ENCODE measurements around the gene LPCAT4.
A peak's percentile ranks its signal among the peaks of the same experiment; 100 is the strongest.

The LPCAT4 gene

DNA sequence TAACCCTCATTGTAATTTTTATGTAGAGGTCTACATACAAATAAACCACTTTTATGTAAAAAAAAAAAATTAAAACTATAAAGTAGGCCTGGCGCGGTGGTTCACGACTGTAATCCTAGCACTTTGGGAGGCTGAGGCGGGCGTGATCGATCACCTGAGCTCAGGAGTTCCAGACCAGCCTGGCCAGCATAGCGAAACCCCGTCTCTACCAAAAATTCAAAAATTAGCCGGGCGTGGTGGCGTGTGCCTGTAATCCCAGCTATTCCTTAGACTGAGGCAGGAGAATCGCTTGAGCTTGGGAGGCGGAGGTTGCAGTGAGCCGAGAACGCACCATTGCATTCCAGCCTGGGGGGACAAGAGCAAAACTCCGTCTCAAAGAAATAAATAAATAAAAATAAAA lies 28.6 kb downstream of the LPCAT4 start:
- no peak for TF ChIP-seq JUND (IDR thresholded peaks at IDR 0.05; ENCODE audit: low read depth)
- in situ Hi-C loops (cut with HindIII; ENCODE audit: low pct_unique_long_range_greater_than_20kb, low sequenced_read_pairs) = no loop called here
- DNase-seq (ENCODE audit: low read depth in 1 of 2, low spot score in 1 of 2) = no peak

DNA sequence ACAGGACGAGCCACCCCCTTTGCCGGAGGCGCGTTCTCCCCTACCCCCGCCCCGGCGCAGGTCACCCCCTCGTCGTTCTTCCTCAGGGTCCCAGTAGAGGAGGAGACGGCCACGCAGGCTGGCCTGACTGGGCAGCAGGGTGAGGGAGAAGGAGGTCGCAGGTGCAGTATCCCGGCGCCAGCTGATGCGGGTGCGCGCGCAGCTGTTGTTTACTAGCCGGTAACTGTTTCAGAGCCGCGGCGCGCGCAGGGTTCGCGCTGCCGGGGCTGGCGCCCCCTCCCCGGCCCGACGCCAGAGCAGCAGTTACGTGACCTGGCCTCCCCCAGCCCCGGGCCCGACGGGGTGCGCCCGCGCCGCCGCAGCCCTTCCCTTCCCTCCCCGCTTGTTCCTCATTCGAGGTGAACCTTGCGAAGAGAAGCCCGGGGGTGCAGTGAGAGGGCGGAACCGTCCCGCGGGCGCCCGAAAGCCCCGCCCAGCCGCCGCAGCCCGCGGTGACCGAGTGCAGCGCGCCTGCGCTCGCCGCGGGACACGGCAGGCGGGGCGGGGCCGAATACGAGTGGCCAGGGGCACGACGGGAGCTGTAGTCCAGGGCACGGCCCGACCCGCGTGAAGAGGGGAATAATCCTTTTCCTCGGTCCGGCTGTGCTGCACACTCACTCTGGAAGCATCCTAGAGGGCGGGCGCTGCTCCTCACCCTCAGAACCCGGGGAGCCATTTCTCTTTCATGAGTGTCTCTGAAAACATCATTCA lies 29.3 kb downstream of the LPCAT4 start, which contains the start of gene SLC12A6:
SLC12A6 (minus strand) TSS at position 225 of the 750 bp plus-strand sequence. CDS start 1,101 bp downstream, outside the sequence.
- peak; percentile 66 to 88 for DNase-seq (ENCODE audit: low read depth in 1 of 2, low spot score in 1 of 2)
- no peak for TF ChIP-seq JUND (IDR thresholded peaks at IDR 0.05; ENCODE audit: low read depth)
- in situ Hi-C loops (cut with HindIII; ENCODE audit: low pct_unique_long_range_greater_than_20kb, low sequenced_read_pairs) = no loop called here

DNA sequence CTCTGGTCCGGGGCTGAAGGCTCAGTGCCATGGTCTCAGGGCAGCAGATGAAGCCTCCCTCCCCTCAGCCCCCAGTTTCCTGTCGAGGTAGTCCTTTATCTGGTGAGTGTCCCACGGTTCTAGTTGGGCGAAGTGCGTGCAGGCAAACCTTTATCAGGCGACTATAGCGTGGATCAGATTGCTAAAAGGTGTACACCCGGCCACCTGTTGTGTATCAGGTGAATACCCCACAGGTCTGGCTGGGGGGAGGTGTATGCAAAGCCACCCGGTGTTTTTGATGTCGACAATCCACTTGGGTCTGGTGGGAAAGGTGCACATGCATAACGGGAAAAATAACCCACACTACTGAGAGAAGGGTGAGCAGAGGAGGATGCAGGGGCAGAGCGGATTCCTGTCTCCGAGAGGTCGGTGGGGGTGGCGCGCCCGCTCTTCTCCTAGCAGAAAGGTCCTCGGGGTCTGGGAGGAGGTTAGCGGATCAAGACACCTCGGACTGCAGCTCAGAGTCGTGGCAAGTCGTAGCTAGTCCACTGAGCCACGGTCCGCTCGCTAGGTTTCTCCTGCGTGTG lies 29.9 kb downstream of the LPCAT4 start:
- in situ Hi-C loops (cut with HindIII; ENCODE audit: low pct_unique_long_range_greater_than_20kb, low sequenced_read_pairs) = no loop called here
- DNase-seq (ENCODE audit: low read depth in 1 of 2, low spot score in 1 of 2) = no peak
- TF ChIP-seq JUND (IDR thresholded peaks at IDR 0.05; ENCODE audit: low read depth) = no peak

DNA sequence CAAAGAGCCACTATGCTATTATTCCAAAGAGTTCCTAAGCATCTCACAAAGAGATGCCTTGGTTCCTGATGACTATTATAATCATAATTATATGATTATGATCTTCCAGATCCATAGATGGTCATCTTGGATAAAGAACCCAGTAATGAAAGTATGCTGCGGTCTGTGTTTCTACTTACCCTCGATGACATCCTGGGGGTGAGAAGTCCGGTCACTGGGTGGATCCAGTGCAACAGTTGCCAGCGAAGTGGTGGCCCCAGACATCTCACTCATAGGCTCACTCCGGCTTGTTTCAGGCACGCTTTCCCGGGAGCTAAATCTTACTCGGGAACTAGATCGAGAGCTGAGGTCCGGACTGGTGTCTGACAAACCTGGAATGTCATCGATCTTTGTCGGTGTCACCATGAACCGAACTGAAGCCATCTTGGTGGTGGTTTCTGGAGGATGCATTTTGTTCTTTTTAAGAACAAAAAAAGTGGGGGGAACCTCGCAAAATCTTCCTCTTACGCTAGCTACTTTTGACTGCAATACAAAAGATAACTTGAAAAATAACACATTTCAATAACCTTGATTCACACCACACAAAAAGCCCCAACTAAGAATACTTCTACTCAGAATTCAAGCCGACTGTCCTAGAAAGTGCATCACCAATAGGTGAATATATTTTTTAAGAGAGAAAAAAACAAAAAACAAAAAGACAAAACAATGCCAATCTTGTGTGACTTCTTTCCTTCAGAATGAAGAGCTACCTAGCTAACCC lies 30.6 kb downstream of the LPCAT4 start:
- DNase-seq (ENCODE audit: low read depth in 1 of 2, low spot score in 1 of 2) = no peak
- in situ Hi-C loops (cut with HindIII; ENCODE audit: low pct_unique_long_range_greater_than_20kb, low sequenced_read_pairs) = no loop called here
- TF ChIP-seq JUND (IDR thresholded peaks at IDR 0.05; ENCODE audit: low read depth) = no peak

DNA sequence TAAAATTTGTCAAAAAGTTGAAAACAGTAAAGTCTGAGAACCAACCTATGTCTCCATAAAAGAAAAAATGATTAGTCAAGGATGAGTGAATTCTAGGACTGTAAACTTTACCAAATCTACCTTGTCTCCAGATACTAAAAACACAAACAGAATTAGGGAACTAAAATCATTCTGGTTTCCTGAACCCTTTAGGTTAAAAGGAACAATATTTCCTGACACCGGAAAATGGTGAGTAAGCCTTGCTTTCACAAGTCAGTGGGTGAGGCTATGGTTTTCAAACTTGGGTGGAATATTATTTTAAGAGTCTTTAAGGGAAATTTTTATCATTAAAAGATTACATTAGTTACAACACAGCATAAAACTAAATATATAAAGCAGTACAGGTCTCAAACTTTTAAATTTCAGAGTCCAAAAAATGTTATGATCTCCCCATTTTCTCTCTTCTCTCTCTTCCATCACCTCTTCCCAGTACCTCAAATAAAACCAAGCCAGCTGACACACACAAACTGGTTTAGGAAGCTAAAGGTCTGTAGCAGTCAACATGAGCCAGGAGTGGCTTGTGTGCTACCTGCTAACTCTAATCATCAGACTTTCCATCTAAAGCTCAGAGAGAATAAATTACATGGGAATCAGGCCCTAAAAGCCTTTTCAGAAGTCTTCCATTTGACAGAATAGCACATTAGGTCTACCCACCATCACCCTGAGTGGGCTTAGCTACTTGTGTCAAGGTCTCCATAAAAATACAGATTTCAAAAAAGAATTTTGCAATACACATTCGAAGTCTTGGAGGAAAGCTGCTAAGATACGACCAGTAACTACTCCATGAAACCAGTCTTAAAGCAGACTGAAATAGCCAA lies 31.6 kb downstream of the LPCAT4 start:
- DNase-seq (ENCODE audit: low read depth in 1 of 2, low spot score in 1 of 2) = no peak
- in situ Hi-C loops (cut with HindIII; ENCODE audit: low pct_unique_long_range_greater_than_20kb, low sequenced_read_pairs) = no loop called here
- no peak for TF ChIP-seq JUND (IDR thresholded peaks at IDR 0.05; ENCODE audit: low read depth)

DNA sequence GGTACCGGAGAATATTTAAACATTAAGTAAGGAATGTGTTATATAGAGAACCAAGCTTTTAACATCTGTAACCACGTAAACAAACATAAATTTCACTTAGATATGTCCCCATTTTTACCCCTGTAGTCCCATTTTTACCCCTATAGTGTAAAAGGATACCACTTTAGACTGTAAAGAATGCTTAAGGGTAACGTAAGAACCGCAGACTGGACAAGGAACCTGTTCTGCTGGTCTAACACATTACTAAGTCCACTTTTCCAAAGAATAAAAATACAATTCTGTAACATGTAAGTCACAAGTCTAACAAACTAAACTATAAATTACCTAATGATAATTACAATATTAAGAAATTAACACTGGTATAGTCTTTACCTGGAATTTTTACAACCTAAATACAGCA lies 32.3 kb downstream of the LPCAT4 start:
- no peak for DNase-seq (ENCODE audit: low read depth in 1 of 2, low spot score in 1 of 2)
- TF ChIP-seq JUND (IDR thresholded peaks at IDR 0.05; ENCODE audit: low read depth) = no peak
- in situ Hi-C loops (cut with HindIII; ENCODE audit: low pct_unique_long_range_greater_than_20kb, low sequenced_read_pairs) = no loop called here

DNA sequence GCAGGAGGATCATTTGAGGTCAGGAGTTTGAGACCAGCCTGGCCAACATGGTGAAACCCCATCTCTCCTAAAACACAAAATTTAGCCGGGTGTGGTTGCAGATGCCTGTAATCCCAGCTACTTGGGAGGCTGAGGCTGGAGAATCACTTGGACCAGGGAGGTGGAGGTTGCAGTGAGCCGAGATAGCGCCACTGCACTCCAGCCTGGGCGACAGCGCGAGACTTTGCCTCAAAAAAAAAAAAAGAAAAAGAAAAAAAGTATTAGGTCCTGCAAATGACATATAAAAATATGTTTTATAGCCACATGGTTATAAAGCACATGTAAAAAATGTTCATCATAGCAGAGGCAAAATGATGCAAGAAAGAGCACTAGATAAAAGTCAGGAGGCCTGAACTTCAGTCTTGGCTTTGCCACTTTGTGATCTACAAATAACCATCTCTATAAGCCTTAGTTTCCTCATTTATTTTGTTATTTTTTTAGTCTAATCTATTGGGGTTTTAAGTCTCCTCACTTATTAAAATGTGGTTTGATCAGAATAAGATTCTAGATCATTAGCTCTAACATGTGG lies 34.4 kb downstream of the LPCAT4 start:
- DNase-seq (ENCODE audit: low read depth in 1 of 2, low spot score in 1 of 2) = no peak
- no peak for TF ChIP-seq JUND (IDR thresholded peaks at IDR 0.05; ENCODE audit: low read depth)
- in situ Hi-C loops (cut with HindIII; ENCODE audit: low pct_unique_long_range_greater_than_20kb, low sequenced_read_pairs) = no loop called here

DNA sequence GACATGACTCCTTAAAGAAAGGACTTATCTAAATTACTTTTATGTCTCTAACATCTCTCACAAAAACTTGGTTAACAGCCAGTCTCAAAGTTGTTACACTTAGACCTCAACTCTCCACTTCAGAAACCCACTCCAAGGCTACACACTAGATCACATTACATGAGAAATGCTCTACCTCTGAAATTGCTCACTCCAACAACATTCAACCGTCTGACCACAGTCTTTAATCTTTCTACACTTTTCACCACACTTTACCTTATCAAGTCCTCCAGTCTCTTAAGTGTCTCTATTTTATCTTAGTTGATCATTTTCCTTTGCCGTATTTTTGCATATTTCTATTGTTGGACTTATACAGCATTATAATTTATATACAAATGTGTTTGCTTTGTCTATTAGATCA lies 35.2 kb downstream of the LPCAT4 start:
- DNase-seq (ENCODE audit: low read depth in 1 of 2, low spot score in 1 of 2) = no peak
- in situ Hi-C loops (cut with HindIII; ENCODE audit: low pct_unique_long_range_greater_than_20kb, low sequenced_read_pairs) = no loop called here
- TF ChIP-seq JUND (IDR thresholded peaks at IDR 0.05; ENCODE audit: low read depth) = no peak

DNA sequence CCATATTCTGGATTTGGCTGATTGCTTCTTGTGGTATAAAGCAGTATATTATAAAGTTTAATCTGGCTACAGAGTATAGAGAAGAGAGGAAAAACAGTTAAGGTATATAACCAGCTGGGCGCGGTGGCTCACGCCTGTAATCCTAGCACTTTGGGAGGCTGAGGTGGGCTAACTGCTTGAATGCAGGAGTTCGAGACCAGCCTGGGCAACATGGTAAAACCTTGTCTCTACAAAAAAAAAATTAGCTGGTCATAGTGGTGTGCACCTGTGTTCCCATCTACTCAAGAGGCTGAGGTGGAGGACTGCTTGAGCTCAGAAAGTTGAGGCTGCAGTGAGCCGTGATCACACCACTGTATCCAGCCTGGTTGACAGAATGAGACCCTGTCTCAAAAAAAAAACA lies 36.7 kb downstream of the LPCAT4 start:
- no peak for DNase-seq (ENCODE audit: low read depth in 1 of 2, low spot score in 1 of 2)
- no peak for TF ChIP-seq JUND (IDR thresholded peaks at IDR 0.05; ENCODE audit: low read depth)
- in situ Hi-C loops (cut with HindIII; ENCODE audit: low pct_unique_long_range_greater_than_20kb, low sequenced_read_pairs) = no loop called here

DNA sequence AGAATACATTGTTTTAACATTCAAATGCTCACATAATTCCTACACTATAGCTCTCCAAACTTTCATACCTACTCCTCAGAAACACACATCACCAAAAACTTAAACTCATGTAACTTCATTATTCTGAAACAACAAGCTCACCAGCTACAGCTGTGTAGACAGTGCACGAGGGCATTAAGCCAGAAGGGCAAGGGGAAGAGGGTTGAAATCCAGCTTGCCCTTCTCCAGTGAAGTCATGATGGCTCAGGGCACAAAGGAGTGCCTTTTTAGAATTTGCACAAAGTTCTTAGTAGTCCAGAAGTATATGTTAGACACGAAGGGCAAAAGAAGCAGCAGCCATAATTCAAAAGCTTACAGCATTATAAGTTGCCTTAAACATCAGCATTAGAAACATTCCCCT lies 38.0 kb downstream of the LPCAT4 start:
- DNase-seq (ENCODE audit: low read depth in 1 of 2, low spot score in 1 of 2) = no peak
- in situ Hi-C loops (cut with HindIII; ENCODE audit: low pct_unique_long_range_greater_than_20kb, low sequenced_read_pairs) = no loop called here
- no peak for TF ChIP-seq JUND (IDR thresholded peaks at IDR 0.05; ENCODE audit: low read depth)

DNA sequence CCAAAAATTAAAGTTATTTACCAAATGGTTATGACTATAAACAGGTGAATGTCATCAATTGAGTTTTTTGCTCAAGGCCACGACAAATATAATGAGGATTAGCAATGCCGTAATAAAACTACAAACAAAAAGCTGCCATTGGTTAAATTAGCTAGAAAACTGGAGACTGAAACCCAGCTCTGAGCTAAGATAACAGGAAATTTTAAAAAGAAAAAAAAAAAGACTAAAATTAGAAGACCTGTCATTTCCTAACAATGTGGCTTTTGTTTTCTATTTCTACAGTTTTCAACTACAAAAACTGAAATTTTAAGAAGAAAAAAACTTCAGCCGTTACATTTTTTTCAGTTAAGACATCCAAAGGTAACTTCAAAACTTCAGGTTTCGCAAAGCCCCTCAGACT lies 39.1 kb downstream of the LPCAT4 start:
- no peak for TF ChIP-seq JUND (IDR thresholded peaks at IDR 0.05; ENCODE audit: low read depth)
- in situ Hi-C loops (cut with HindIII; ENCODE audit: low pct_unique_long_range_greater_than_20kb, low sequenced_read_pairs) = no loop called here
- no peak for DNase-seq (ENCODE audit: low read depth in 1 of 2, low spot score in 1 of 2)

DNA sequence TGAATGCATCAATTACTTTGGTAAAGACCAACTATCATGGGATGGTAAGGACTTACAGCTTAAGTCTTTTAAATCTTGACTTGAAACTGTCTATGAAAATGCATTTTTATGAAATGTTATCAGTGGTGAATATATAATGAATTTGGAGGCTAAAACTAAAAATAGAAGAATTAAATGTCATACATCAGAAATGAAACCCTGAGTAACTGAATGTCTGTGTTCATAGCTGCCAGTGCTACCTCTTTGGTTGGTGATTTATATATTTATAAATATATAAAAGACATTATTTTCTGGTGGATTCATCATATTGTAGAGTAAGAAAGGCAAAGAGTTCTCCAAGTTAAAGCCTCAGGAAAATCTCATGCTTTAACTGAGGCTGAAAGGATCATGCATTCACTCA lies 41.6 kb downstream of the LPCAT4 start:
- TF ChIP-seq JUND (IDR thresholded peaks at IDR 0.05; ENCODE audit: low read depth) = no peak
- no peak for DNase-seq (ENCODE audit: low read depth in 1 of 2, low spot score in 1 of 2)
- in situ Hi-C loops (cut with HindIII; ENCODE audit: low pct_unique_long_range_greater_than_20kb, low sequenced_read_pairs) = no loop called here
